SHP77 (cell line): ENCODE data around the gene GPNMB.

Source experiments
- DNase-seq, 2 experiments: peaks; one replicate each; lab custom pipeline; 2025; lab: John Stamatoyannopoulos, UW

GPNMB gene

GRCh38 chr7:23230641-23231101, 15.9 kb upstream of the GPNMB start:
- no peak for DNase-seq

GRCh38 chr7:23232966-23233365, 13.6 kb upstream of the GPNMB start:
- DNase-seq: no peak

GRCh38 chr7:23234569-23235296, 11.8 kb upstream of the GPNMB start:
- DNase-seq: no peak

DNA sequence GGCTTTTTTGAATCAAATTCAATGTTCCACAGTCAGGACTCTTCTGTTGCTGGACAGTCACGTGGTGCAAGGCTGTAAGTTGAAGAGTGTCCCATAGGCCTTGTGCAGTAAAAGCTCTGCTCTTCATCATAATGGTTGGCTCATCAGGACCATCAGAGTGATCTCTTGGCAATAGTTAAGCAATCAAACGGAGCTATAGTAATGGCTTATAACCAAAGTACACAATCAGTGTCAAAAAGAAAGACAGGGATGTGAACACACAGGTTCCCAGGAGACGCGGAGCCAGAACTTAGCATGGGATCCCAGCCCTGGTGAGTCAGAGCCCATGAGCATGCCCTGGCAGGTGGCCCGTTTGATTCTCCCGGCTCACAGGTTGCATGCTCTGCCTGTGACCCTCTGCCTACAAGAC, 10.8 kb upstream of the GPNMB start:
- DNase-seq: peak in 1 of 2 experiments; percentile 9

GRCh38 chr7:23237000-23237399, 9.6 kb upstream of the GPNMB start:
- DNase-seq: no peak

- DNase-seq: no peak
Measured at GRCh38 chr7:23238983-23239652, 7.5 kb upstream of the GPNMB start.

GRCh38 chr7:23239698-23240097, 6.9 kb upstream of the GPNMB start:
- no peak for DNase-seq

- no peak for DNase-seq
Measured at GRCh38 chr7:23242321-23242720, 4.3 kb upstream of the GPNMB start.

GRCh38 chr7:23242935-23243334, 3.6 kb upstream of the GPNMB start:
- DNase-seq: no peak

GRCh38 chr7:23247046-23247602, 549 bp downstream of the GPNMB start:
- DNase-seq: no peak

DNA sequence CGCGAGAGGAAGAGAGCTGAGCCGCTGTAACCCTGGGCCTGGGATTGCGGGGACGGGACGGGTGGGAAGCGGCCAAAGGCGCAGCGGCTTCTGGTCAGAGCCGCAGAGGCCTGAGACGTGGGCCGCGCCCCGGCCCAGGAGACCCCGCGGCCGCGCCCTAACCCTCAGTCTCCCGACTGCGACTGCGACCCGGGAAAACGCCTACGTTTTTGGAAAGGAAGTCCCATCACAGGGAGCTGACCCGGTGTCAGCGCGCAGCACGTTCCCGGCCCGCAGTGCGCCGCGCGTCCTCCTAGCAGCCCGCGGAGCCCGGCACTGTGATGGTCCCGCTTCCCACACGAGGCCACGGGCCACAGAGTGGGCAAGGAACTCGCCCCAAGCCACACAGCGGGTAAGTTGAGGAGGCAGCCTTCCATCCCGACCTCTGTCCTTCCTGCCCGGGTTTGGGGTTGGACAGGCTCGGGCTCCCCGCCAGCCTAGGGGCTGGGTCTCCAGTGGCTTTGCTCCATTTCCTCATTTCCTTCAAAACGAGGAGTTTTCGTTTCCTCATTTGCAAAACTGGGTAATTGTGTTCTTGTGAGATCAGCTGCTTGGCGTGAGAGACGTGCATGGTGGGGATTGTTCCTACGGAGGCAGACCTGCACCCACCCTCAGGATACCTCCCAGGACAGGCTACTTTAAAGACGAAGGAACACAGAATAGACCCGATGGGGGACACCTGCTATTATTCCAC, 1.2 kb downstream of the GPNMB start:
- DNase-seq: no peak

DNA sequence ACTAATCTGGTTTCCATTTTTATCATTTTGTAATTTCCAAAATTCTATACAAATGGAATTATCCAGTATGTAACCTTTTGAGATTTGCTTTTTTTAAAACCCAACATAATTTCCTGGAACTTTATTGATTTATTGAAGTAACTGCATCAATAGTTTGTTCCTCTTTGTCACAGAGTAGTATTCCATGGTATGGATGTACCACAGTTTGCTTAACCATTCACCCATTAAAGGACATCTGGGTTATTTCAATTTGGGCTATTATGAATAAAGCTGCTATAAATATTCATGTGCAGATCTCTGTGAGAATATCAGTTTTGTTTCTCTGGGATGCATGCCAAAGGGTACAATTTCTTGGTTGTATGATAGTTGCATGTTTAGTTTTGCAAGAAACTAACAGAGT, 2.9 kb downstream of the GPNMB start:
- DNase-seq: no peak

DNA sequence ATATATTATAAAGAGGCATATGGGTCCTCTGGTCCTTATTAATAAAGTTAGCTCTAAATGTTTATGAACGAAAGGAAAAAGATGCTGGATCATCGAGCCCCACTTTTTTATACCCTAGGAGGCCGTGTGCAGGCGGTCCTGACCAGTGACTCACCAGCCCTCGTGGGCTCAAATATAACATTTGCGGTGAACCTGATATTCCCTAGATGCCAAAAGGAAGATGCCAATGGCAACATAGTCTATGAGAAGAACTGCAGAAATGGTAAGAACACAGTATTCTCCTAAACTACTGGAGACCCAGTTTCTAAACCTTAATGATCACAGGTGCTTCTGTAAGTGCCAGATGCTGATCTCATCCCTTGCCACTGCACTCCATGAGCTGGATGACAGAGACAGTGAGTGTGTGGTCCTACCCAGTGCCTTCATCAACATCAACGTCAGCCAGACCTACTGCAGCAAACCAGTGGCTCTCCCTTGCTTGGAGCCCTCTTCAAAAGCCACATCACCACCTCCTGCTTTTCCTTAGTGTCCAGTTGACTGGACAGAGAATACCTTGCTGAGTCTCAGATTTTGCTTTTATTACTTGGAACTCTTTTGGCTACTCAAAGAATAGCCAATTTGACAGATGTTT, 7.6 kb downstream of the GPNMB start:
- DNase-seq: no peak

GRCh38 chr7:23256731-23257130, 10.2 kb downstream of the GPNMB start:
- no peak for DNase-seq

DNA sequence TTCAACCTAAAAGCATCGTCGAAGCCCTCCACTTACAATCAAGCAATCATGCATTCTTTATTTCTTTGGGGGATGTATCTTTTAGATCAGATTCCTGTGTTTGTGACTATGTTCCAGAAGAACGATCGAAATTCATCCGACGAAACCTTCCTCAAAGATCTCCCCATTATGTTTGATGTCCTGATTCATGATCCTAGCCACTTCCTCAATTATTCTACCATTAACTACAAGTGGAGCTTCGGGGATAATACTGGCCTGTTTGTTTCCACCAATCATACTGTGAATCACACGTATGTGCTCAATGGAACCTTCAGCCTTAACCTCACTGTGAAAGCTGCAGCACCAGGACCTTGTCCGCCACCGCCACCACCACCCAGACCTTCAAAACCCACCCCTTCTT, 13.8 kb downstream of the GPNMB start:
- DNase-seq: no peak

DNA sequence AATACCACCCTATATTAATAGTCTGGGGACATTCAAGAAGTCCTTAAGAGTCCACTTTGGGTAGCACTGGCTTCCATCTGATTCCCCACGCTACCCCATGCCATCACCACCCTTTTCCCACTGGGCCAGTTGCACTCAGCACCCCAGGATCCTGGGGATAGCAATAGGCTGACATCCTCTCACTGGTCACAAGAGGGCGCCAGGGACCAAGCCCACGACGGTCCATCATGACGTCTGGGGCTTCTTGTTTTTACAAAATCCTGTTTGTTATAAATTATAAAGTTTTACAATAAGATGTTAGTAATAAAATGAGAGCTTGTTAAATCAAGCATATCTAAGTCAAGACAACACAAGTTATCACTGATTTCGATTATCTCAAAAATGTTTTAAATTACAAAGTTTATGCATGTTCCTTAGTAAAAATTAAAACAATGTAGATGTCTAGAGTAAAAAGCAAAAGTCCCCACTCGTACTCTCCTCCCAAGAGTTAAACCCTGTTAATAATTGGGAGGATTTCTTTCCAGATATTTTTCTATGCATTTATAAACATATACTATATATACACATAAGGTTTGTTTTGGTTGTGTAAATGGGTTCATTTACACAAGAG, 15.4 kb downstream of the GPNMB start:
- DNase-seq: peak; percentile 73 to 78

DNA sequence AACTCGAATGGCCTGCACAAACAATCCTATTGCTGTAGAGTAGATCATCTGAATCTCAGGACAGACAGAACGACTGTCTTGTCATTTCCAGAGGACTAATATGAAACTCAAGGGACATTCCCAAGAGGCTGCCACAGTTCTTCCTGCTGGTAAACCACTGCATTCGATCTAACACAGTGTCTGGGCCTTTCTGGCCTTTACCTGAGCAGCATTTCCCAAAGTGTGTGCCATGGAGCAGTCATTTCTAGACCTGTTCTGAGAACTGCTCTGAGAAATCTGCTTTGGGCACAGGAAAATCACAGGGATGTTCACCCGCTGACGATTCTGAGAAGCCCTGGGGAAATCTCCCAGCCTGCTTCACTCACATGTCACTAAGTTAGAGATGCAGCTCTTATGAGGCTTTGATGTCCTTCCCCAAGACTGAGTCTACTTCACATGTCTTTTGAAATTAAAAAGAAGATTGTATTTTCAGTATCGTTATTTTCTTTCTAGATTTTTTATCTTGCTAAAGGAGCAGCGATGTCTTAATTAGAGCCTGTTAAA, 18.4 kb downstream of the GPNMB start:
- no peak for DNase-seq

- DNase-seq: no peak
Measured at GRCh38 chr7:23266918-23267317, 20.3 kb downstream of the GPNMB start.

- DNase-seq: no peak
Measured at GRCh38 chr7:23267357-23267756, 20.8 kb downstream of the GPNMB start.

GRCh38 chr7:23268167-23268566, 21.6 kb downstream of the GPNMB start:
- no peak for DNase-seq

- no peak for DNase-seq
Measured at GRCh38 chr7:23268746-23269145, 22.2 kb downstream of the GPNMB start.
